GM19455 (cell line): ENCODE data around the gene ANGPTL4.
"Not testable (repeated sequence)": the region's sequence is repeated elsewhere in the genome, so short reads cannot be mapped to it uniquely, and the experiment has no call there.

ENCODE experiments used
- ATAC-seq: cut with Tn5 transposase; IDR thresholded peaks from one replicate; pipeline ENCODE4 v1.9.1; 2021; ENCODE audit not compliant: unreplicated experiment

Gene ANGPTL4, protein sequence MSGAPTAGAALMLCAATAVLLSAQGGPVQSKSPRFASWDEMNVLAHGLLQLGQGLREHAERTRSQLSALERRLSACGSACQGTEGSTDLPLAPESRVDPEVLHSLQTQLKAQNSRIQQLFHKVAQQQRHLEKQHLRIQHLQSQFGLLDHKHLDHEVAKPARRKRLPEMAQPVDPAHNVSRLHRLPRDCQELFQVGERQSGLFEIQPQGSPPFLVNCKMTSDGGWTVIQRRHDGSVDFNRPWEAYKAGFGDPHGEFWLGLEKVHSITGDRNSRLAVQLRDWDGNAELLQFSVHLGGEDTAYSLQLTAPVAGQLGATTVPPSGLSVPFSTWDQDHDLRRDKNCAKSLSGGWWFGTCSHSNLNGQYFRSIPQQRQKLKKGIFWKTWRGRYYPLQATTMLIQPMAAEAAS

GRCh38 chr19:8363803-8364771 lies at the start of gene ANGPTL4:
TSS of gene ANGPTL4 (plus strand) at chr19:8364155. CDS start at chr19:8364322, 167 bp downstream.
- ATAC-seq: no peak

DNA sequence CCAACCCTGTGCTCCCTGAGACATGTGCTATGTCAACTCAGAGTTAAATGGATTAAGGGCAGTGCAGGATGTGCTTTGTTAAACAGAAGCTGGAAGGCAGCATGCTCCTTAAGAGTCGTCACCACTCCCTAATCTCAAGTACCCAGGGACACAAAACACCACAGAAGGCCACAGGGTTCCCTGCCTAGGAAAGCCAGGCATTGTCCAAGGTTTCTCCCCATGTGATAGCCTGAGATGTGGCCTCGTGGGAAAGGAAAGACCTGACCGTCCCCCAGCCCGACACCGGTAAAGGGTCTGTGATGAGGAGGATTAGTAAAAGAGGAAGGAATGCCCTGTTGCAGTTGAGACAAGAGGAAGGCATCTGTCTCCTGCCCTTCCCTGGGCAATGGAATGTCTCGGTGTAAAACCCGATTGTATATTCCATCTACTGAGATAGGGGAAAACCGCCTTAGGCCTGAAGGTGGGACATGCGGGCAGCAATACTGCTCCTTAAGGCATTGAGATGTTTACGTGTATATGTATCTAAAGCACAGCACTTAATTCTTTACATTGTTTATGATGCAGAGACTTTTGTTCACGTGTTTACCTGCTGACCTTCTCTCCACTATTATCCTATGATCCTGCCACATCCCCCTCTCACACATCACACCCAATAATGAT lies 48.8 kb upstream of the ANGPTL4 start:
- ATAC-seq: not testable (repeated sequence)

DNA sequence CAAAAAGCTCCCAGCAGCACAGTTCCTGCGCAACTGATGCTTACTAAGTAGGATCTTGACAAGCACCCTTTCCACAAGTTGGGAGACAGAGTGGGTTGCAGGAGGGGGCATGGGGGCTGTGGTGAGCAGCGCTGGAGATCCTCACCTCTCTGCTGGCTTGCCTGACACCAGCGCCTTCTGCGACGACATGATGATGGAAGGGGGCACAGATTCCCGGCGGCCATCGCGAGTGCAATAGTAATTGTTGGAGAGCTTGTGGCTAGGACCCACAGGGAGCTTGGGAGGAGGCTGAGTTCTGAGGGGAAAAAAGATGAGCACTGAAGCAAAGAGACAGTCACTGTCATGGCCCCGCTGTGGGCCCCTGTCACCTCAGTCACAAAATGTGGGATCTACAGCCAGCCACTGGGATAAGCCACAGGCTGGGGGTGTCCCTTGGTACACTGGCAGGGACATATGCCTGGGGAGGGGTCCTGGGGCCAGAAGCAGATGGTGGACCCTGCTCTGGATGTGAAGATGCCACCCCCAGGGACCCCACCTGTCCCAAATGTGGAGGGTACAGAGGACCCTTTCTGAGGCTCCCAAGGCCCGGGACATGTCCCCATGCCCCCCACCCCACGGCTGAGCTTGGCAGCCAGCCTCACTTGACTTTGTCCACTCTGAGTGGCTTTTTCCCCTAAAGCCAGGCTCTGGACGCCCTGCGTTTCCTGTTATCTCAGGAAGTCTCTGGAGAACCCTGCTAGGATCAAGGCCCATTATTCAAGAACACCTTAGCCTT lies 47.4 kb upstream of the ANGPTL4 start:
- no peak for ATAC-seq

DNA sequence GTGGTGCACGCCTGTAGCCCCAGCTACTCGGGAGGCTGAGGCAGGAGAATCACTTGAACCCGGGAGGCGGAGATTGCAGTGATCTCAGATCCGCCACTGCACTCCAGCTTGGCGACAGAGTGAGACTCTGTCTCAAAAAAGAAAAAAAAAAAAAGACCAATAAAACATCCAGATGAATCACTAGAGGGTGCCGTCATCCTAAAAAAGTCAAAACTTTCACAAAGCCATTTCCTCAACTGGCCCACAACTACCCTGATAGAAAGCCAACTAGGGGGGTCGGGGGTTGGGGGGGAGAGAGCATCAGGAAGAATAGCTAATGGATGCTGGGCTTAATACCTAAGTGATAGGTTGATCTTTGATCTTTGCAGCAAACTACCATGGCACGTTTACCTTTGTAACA lies 45.1 kb upstream of the ANGPTL4 start:
- not testable (repeated sequence) for ATAC-seq

DNA sequence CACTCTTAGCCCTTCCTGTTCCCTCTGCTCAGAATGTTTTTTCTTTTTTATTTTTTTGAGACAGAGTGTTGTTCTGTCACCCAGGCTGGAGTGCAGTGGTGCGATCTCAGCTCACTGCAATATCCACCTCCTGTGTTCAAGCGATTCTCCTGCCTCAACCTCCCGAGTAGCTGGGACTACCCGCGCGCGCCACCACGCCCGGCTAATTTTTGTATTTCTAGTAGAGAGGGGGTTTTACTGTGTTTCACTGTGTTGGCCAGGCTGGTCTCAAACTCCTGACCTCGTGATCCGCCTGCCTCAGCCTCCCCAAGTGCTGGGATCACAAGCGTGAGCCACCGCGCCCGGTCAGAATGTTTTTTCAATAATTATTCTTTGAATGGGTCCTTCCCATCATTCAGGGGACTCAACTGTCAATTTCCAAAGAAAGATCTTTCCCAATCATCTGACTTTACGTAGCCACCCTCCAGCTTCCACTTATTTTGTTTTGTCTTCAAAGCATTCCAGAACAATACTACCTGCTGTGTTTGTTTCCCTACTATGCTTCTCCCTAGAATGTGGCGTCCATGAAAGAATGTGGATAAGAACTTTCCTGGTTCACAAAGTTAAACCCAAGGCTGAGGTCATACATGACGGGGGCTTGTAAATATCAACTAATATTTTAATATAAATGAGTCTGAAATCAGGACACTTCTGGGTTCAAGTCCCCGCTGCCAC lies 44.0 kb upstream of the ANGPTL4 start:
- no peak for ATAC-seq

- ATAC-seq: peak; percentile 9
These were observed 43.3 kb upstream of the ANGPTL4 start for GRCh38 chr19:8320564-8321066.

DNA sequence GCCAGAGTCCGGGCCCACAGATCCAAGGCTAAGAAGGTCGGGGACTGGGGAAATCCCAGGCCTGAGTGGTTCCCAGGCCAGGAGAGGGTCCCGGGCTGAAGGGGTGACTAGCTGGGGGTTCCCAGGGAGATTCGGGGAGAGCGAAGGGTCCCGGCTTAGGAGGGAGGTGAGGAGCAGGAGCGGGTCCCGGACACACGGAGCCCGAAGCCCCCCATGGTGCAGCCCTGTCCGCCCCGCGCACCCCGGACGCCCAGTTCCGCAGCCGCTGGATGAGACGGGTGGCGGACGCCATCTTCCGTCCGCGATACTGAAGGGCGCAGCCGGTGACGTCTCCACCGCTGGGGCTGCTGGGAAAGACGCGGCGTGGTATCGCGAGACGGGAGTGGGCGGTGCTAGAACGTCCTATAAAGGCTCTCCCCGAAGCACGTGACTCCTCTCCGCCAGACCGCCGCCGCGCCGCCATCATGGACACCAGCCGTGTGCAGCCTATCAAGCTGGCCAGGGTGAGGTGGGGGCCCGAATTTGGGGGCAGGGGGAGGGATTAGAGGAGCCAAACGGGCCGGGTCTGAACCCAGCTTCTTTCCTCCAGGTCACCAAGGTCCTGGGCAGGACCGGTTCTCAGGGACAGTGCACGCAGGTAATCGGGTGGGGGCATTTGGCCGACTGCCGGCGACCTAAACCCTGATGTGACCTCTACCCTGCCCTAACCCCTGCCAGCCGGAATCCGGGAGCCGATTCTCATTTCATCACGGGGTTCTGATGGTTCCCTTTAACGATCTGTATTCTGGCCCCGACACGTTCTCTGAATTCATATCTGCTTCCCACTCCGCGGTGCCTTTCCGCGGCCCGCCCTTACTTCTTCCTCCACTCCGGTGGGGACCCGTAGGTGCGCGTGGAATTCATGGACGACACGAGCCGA lies 42.6 kb upstream of the ANGPTL4 start, which contains the start of the genes NDUFA7 and RPS28:
Gene NDUFA7, minus strand, starts transcription at position 309 of the 919 bp plus-strand sequence. Its CDS starts 17 bp downstream, at position 292.
Gene RPS28, plus strand, starts transcription at position 430 of the 919 bp plus-strand sequence. Its CDS starts 35 bp downstream, at position 465.
- peak; percentile 77 for ATAC-seq

- ATAC-seq: no peak
These were observed 41.8 kb upstream of the ANGPTL4 start for GRCh38 chr19:8321986-8322637.

GRCh38 chr19:8322638-8322997 lies 41.3 kb upstream of the ANGPTL4 start:
- no peak for ATAC-seq

GRCh38 chr19:8323781-8324185 lies 40.2 kb upstream of the ANGPTL4 start:
- ATAC-seq: no peak

DNA sequence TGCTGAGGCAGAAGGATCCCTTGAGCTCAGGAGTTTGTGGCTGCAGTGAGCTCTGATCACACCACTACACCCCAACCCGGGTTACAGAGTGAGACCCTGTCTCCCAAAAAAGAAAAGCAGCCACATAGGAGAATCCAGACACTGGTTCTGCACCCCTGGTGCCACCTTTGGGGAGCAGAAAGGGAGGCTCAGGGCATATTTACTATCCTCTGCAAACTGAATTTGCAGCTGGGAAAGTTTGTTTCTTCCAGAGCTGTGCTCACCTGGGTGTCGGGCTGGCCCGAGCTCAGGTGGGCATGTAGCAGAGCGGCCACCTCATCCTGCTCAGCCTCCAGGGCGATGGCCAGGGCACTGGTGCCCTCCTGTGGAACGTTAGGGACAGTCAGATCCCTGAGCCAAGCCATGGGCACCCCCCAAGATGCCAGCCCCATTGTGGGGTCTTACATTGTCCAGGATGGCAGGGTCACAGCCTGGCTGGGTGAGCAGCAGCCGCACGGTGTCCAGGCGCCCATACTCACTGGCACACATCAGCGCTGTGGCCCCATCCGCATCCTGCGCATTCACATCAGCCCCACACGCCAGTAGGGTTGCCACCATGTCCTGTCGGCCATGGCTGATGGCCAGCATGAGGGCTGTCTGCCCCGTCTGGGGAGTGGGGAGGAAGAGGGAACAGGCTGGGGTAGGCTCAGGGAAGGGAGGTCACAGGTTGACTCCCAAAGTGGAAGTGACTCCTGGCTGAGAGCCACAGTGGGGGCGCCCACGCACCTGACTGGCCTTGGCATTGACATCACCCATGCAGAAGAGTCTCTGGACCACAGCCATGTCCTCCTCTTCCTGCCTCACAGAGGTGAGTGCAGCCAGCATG lies 39.5 kb upstream of the ANGPTL4 start:
- no peak for ATAC-seq

DNA sequence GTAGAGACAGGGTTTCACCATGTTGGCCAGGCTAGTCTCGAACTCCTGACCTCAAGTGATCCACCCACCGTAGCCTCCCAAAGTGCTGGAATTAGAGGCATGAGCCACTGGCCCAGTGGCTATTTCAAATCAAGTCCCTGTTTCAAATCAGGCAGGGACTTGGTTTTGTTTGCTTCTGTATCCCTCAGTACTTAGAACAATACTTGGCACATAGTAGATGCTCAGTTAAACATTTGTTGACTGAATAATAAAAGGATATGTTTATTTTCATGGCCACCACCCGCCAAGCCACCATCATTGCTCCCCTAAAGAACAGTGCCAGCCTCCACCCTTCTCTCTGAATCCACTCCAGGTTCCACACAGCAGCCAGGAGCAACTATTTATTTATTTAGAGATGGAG lies 38.5 kb upstream of the ANGPTL4 start:
- no peak for ATAC-seq

- ATAC-seq: no peak
These were observed 34.0 kb upstream of the ANGPTL4 start for GRCh38 chr19:8329996-8330395.

DNA sequence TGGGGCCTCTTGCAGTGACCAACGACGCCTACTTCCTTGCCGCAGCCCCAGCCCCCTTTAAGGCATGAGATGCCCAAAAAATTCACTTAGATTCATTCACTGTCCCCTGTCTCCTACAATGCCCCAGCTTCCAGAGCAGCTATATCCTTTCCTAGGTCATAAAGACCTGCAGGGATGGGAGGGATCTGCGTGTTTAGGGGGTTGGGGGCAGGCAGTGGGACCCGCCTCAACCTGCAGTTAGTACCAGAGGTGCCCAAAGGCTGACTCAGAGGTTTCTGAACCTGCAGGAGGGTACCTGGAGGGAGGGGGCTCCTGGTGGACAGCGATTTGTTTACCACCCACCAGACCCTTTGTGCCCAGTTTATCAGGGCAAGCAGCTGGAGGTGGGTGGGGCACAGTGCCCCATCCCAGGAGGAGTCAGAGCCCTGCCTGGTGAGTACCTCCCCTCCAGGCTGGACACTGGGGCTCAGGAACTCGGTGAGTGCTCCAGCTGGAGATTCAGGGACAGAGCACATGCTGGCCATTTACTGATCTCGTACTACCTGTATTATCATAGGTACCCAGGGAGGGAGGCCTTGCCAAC lies 32.6 kb upstream of the ANGPTL4 start:
- ATAC-seq: no peak

GRCh38 chr19:8332976-8333766 lies 30.8 kb upstream of the ANGPTL4 start:
- no peak for ATAC-seq
